Endothelial cell of umbilical vein (primary cell): Measurements from ENCODE around the gene GPR183. TPM values are rescaled to one million over a fixed set of nuclear protein-coding genes. Genes with fewer than 3 reads are reported as not detected.

Source experiments
- BruUV-seq: library from RNA; stranded (reverse); fragments of 400-500 nt; replicated peaks from 2 replicates; lab custom pipeline; 2021; lab: Mats Ljungman, UMichigan
- CTCF ChIA-PET: fragments of 300-600, 350-600 bp; sonication (Branson Sonifier 250); formaldehyde crosslinking; loops from one replicate; lab custom pipeline; 2021; ENCODE audit warnings: antibody characterized with exemption, inconsistent platforms; lab: Charles Lee
- POLR2A ChIA-PET: fragments of 300-600, 350-600 bp; sonication (Branson Sonifier 250); formaldehyde crosslinking; loops from one replicate; lab custom pipeline; 2021; ENCODE audit warnings: antibody characterized with exemption, inconsistent platforms; lab: Charles Lee
- DNase-seq: peaks from one replicate; pipeline ENCODE4 v3.0.0-alpha.2; 2011; ENCODE audit warnings: low read depth, low spot score
- FAIRE-seq: peaks from 2 replicates; lab custom pipeline; 2011; peaks lifted over from hg19 to GRCh38; lab: Jason Lieb, UNC
- H2AFZ ChIP-seq: 2 replicates; pipeline ENCODE4 v1.6.0; 2012; ENCODE audit warnings: low read depth, low read length, control low read depth, inconsistent platforms
- H3K27ac ChIP-seq: 2 replicates; pipeline ENCODE4 v1.5.1; 2011; ENCODE audit warnings: low read depth, mild to moderate bottlenecking, control low read depth, low read length, moderate library complexity; ENCODE audit not compliant: insufficient read depth
- H3K27me3 ChIP-seq, 2 experiments: 2 replicates each; pipeline versions ENCODE4 v1.6.0 to v1.6.1; 2011; ENCODE audit warnings: low read length in 2 of 2, mixed read lengths in 1 of 2; ENCODE audit not compliant: control insufficient read depth in 2 of 2, insufficient read depth in 2 of 2
- H3K36me3 ChIP-seq, 2 experiments: 2 replicates in 1 of 2; 3 replicates in 1 of 2; pipeline ENCODE4 v1.5.1; 2011; ENCODE audit warnings: low read length in 2 of 2, mild to moderate bottlenecking in 1 of 2, moderate library complexity in 1 of 2; ENCODE audit not compliant: control insufficient read depth in 2 of 2, insufficient read depth in 2 of 2; ENCODE audit errors: extremely low read depth in 1 of 2
- H3K4me1 ChIP-seq: 3 replicates; pipeline ENCODE4 v1.5.1; 2011; ENCODE audit warnings: mild to moderate bottlenecking, low read length; ENCODE audit not compliant: control insufficient read depth, insufficient read depth; ENCODE audit errors: extremely low read depth
- H3K4me2 ChIP-seq: 2 replicates; pipeline ENCODE4 v1.6.1; 2011; ENCODE audit warnings: low read length, control low read depth, mixed read lengths; ENCODE audit not compliant: insufficient read depth
- H3K4me3 ChIP-seq, 3 experiments: fragments of 200-600 bp in 1 of 3; sonication (generic), shearing (Covaris generic) in 1 of 3; replicated peaks in 1 of 3; 2 replicates each; pipeline ENCODE4 v1.5.1; 2011 to 2016; ENCODE audit warnings: control low read depth in 3 of 3, low read length in 3 of 3, mild to moderate bottlenecking in 2 of 3, inconsistent platforms in 1 of 3, low read depth in 1 of 3, moderate library complexity in 1 of 3; ENCODE audit not compliant: insufficient read depth in 1 of 3
- H3K79me2 ChIP-seq: 2 replicates; pipeline ENCODE4 v1.6.0; 2012; ENCODE audit warnings: low read length, inconsistent platforms; ENCODE audit not compliant: control insufficient read depth, insufficient read depth
- H3K9ac ChIP-seq: replicated peaks from 2 replicates; pipeline ENCODE3; 2011; ENCODE audit warnings: low read length, control low read depth; ENCODE audit not compliant: insufficient read depth; ENCODE audit errors: extremely low read depth
- H3K9me1 ChIP-seq: replicated peaks from 3 replicates; pipeline ENCODE4 v1.6.0; 2011; ENCODE audit warnings: mild to moderate bottlenecking, low read length; ENCODE audit not compliant: control insufficient read depth, insufficient read depth; ENCODE audit errors: extremely low read depth
- H3K9me3 ChIP-seq: replicated peaks from 2 replicates; pipeline ENCODE4 v1.5.1; 2012; ENCODE audit warnings: low read length, inconsistent platforms; ENCODE audit not compliant: control insufficient read depth, insufficient read depth
- H4K20me1 ChIP-seq: replicated peaks from 2 replicates; pipeline ENCODE3; 2011; ENCODE audit warnings: mild to moderate bottlenecking, low read length; ENCODE audit not compliant: control insufficient read depth, insufficient read depth; ENCODE audit errors: extremely low read depth
- EZH2 ChIP-seq: IDR thresholded peaks from 2 replicates; pipeline ENCODE4 v1.6.1; 2012; ENCODE audit warnings: borderline replicate concordance, low read depth, mild to moderate bottlenecking, moderate library complexity, low read length, inconsistent platforms; ENCODE audit not compliant: severe bottlenecking
- FOS ChIP-seq: IDR thresholded peaks from 2 replicates; pipeline ENCODE4 v1.6.1; 2011; ENCODE audit warnings: mild to moderate bottlenecking, low read length, moderate library complexity, borderline replicate concordance; ENCODE audit not compliant: insufficient read depth
- GATA2 ChIP-seq: IDR thresholded peaks from 2 replicates; pipeline ENCODE4 v1.7.0; 2011; ENCODE audit warnings: low read depth, mild to moderate bottlenecking, moderate library complexity, mixed read lengths, low read length; ENCODE audit not compliant: insufficient read length, insufficient read depth
- JUN ChIP-seq: IDR thresholded peaks from 2 replicates; pipeline ENCODE4 v1.6.1; 2011; ENCODE audit warnings: borderline replicate concordance, low read depth; ENCODE audit not compliant: insufficient read length, insufficient read depth
- MYC ChIP-seq: IDR thresholded peaks from one replicate; pipeline ENCODE4 v1.6.1; 2011; ENCODE audit warnings: mild to moderate bottlenecking, low read depth, low read length
- POLR2A ChIP-seq: IDR thresholded peaks from 2 replicates; pipeline ENCODE4 v1.6.1; 2012; ENCODE audit warnings: low read depth, mild to moderate bottlenecking, control low read depth, low read length
- POLR2AphosphoS5 ChIP-seq: IDR thresholded peaks from 2 replicates; pipeline ENCODE4 v1.6.1; 2012; ENCODE audit warnings: low read depth, mild to moderate bottlenecking, control low read depth, low read length, moderate library complexity; ENCODE audit not compliant: insufficient read depth
- dilution Hi-C: fragments of 300-500 bp; cut with MboI; formaldehyde crosslinking; loops from one replicate; pipeline ENCODE4 v1.15.0; 2019; ENCODE audit warnings: low sequenced_read_pairs; ENCODE audit not compliant: extremely low pct_ligation_motif_present
- intact Hi-C: fragments of 100-400 bp; cut with micrococcal nuclease; formaldehyde crosslinking; loops from one replicate; pipeline ENCODE4 v1.10.0; 2022
- polyA plus RNA-seq, 4 experiments: library from polyadenylated mRNA; depleted of rRNA in 3 of 4; stranded (reverse) in 3 of 4; unstranded in 1 of 4; fragments of >200 nt; gene quantifications; 2 replicates each; pipeline versions ENCODE4 v1.2.1 to v1.2.3, GENCODE V29; 2011 to 2012; ENCODE audit warnings: missing spikeins in 1 of 4
- total RNA-seq: library from RNA; stranded (reverse); gene quantifications from 2 replicates; pipeline ENCODE4 v1.2.3, GENCODE V29; 2021
- TF ChIP-seq, protein P1 (sequence below): IDR thresholded peaks from 2 replicates; pipeline ENCODE4 v1.6.1; 2011; ENCODE audit not compliant: insufficient read depth, insufficient read length
- TF ChIP-seq, protein P2 (sequence below), 2 donors: IDR thresholded peaks; 1 replicate in 1 of 2; 2 replicates in 1 of 2; pipeline ENCODE4 v1.5.1; 2011; ENCODE audit warnings: low read length in 2 of 2, mild to moderate bottlenecking in 2 of 2, moderate library complexity in 2 of 2, control low read depth in 1 of 2, inconsistent platforms in 1 of 2, low read depth in 1 of 2; ENCODE audit not compliant: insufficient read depth in 1 of 2; ENCODE audit errors: extremely low read depth in 1 of 2

The GPR183 gene
- total and polyA plus RNA-seq, 2 donors (not counting 3 experiments of a cell fraction or from before 2014, with no cell fraction given), result 0.23 TPM; not detected in 1

DNA sequence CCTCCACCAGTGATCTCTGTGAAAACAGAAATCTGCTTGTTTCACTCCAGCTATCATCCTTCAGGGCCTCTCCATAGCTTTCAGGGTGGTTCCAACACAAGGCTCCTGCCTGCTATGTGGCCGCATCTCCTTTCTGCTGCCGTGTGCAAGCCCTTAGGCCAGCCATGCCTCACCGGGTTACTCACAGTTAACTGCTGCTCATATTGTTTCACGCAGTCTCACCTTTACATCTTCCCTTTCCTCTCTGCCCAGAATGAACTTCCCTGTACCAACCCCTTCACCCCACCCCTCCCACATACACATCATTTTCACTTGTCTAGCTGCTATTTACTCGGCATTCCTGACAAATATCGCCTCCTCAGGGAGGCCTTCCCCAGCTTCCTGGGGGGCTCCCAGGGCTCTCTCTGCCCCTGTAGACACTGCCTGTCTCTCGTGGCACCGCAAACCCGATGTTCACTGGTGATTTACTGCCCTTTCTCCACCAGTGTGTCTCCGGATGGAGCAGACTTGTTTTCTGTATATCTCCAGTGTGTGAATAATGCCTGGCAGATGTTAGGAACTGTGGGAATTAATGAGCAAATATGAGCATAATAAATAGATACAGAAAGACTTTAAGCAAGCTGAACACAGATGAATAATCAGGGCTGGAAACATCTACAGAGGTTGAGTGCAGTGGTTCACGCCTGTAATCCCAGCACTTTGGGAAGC is 39.3 kb upstream of the GPR183 start:
- Histone ChIP-seq H3K79me2 (no peaks in the 10 kb centered on the region), H3K4me1 (no peaks in the 10 kb centered on the region), H3K36me3 (peaks cover 0 to 10% of the 10 kb centered on the region in 2 experiments), H4K20me1 (no peaks in the 10 kb centered on the region), H3K4me3 (no peak overlapping the region), H3K27me3 (no peaks in the 10 kb centered on the region), H3K9me1 (no peaks in the 10 kb centered on the region), H2AFZ (no peak overlapping the region), H3K9ac (no peak overlapping the region), H3K9me3 (no peaks in the 10 kb centered on the region), H3K4me2 (no peak overlapping the region), H3K27ac (no peak overlapping the region)
- DNase-seq (no peak), FAIRE-seq (no peak)
- ChIA-PET POLR2A (interaction anchor here (0.6 kb wide), 1 partner anchor 9 kb away, joined by 3 read pairs; no protein-coding TSS in a partner anchor), CTCF (no interaction called here)
- TF ChIP-seq, protein P1, sequence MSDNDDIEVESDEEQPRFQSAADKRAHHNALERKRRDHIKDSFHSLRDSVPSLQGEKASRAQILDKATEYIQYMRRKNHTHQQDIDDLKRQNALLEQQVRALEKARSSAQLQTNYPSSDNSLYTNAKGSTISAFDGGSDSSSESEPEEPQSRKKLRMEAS, result no peak
- TF ChIP-seq POLR2A, result no peak
- no TSS peak for BruUV-seq
- intact Hi-C loops (no loop called here), dilution Hi-C loops (no loop called here)

DNA sequence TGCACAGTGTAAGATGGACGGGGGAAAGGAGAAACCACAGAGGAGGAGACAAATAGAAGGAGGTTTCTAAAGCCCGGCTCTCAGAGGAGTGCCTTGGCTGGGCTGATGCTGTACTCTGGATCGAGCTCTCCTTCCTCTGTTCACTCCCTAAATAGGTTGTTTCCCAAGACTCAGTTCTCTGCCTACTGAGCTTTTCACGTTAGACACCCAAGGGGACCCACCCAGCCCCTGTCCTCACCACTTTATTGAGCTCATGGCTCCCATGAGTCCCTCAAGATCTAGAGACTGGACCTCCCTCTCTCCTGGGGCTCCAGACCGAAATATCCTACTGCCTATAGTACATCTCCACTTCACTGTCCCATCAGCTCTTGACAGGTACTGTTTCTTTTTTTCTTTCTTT is 38.1 kb upstream of the GPR183 start:
- H3K36me3 ChIP-seq, result peaks cover 0 to 12% of the 10 kb centered on the region in 2 experiments
- DNase-seq (no peak), FAIRE-seq (no peak)
- no peak overlapping the region for H3K4me2 ChIP-seq
- no peaks in the 10 kb centered on the region for H3K4me1 ChIP-seq
- ChIA-PET POLR2A (no interaction called here), CTCF (interaction anchor here (0.6 to 1.2 kb wide), 4 partner anchors 11 to 77 kb away, joined by 3 read pairs; no protein-coding TSS in a partner anchor)
- no peaks in the 10 kb centered on the region for H3K9me1 ChIP-seq
- no peak overlapping the region for H3K4me3 ChIP-seq
- TF ChIP-seq JUN (no peak), GATA2 (no peak), POLR2AphosphoS5 (no peak), POLR2A (no peak), MYC (no peak), FOS (no peak), EZH2 (no peak)
- TF ChIP-seq, protein P2, sequence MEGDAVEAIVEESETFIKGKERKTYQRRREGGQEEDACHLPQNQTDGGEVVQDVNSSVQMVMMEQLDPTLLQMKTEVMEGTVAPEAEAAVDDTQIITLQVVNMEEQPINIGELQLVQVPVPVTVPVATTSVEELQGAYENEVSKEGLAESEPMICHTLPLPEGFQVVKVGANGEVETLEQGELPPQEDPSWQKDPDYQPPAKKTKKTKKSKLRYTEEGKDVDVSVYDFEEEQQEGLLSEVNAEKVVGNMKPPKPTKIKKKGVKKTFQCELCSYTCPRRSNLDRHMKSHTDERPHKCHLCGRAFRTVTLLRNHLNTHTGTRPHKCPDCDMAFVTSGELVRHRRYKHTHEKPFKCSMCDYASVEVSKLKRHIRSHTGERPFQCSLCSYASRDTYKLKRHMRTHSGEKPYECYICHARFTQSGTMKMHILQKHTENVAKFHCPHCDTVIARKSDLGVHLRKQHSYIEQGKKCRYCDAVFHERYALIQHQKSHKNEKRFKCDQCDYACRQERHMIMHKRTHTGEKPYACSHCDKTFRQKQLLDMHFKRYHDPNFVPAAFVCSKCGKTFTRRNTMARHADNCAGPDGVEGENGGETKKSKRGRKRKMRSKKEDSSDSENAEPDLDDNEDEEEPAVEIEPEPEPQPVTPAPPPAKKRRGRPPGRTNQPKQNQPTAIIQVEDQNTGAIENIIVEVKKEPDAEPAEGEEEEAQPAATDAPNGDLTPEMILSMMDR (IDR thresholded peaks at IDR 0.05; ENCODE audit: extremely low read depth in 1 of 2, insufficient read depth in 1 of 2, low read depth in 1 of 2, low read length in 2 of 2), result no peak
- TF ChIP-seq, protein P1, result no peak
- no peak overlapping the region for H3K9ac ChIP-seq
- H2AFZ ChIP-seq, result no peak overlapping the region
- intact Hi-C loops (no loop called here), dilution Hi-C loops (no loop called here)
- H3K79me2 ChIP-seq, result no peaks in the 10 kb centered on the region
- BruUV-seq, result no TSS peak
- no peaks in the 10 kb centered on the region for H3K9me3 ChIP-seq
- no peaks in the 10 kb centered on the region for H4K20me1 ChIP-seq
- H3K27me3 ChIP-seq, result no peaks in the 10 kb centered on the region
- no peak overlapping the region for H3K27ac ChIP-seq
